ENCODE results near the gene KAT8. TPM values are rescaled to one million over a fixed set of nuclear protein-coding genes. Genes with fewer than 3 reads are reported as not detected.

Gene KAT8
- total RNA-seq, 2 donors from 2014 or later: 86.7 to 97.6 TPM

DNA sequence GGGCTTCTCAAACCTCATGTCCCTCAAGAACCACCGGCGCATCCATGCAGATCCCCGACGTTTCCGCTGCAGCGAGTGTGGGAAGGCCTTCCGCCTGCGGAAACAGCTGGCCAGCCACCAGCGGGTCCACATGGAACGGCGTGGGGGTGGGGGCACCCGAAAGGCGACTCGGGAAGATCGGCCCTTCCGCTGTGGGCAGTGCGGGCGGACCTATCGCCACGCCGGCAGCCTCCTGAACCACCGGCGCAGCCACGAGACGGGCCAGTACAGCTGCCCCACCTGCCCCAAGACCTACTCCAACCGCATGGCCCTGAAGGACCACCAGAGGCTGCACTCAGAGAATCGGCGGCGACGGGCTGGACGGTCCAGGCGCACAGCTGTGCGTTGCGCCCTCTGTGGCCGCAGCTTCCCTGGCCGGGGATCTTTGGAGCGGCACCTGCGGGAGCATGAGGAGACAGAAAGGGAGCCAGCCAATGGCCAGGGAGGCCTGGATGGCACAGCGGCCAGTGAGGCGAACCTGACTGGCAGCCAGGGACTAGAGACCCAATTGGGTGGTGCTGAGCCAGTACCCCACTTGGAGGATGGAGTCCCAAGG lies 37.3 kb upstream of the KAT8 start:
- H3K27me3 Mint-ChIP-seq: no peaks in the 10 kb centered on the region
- no peaks in the 10 kb centered on the region for H3K9me3 ChIP-seq (ENCODE audit: control insufficient read depth, low read length, poor library complexity, severe bottlenecking)
- DNase-seq (no peak), ATAC-seq (no peak)
- no peak overlapping the region for H3K27ac Mint-ChIP-seq
- peaks cover 11% of the 10 kb centered on the region for H3K4me1 Mint-ChIP-seq
- no peaks in the 10 kb centered on the region for H3K36me3 Mint-ChIP-seq (ENCODE audit: low read depth)
- no peak overlapping the region for H3K4me3 Mint-ChIP-seq

DNA sequence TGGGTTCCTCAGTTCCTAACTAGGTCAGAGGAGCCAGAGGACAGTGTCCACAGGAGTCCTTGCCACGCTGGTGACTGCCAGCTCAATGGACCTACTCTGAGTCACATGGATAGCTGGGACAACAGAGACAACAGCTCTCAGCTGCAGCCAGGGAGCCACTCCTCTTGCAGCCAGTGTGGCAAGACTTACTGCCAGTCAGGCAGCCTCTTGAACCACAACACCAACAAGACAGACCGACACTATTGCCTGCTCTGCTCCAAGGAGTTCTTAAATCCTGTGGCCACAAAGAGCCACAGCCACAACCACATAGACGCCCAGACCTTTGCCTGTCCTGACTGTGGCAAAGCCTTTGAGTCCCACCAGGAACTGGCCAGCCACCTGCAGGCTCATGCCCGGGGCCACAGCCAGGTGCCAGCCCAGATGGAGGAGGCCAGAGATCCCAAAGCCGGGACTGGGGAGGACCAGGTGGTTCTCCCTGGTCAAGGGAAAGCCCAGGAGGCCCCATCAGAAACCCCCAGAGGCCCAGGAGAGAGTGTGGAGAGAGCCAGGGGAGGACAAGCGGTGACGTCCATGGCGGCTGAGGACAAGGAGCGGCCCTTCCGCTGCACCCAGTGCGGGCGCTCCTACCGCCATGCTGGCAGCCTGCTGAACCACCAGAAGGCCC lies 36.6 kb upstream of the KAT8 start:
- no peaks in the 10 kb centered on the region for H3K36me3 Mint-ChIP-seq (ENCODE audit: low read depth)
- DNase-seq (no peak), ATAC-seq (no peak)
- peaks cover 11% of the 10 kb centered on the region for H3K4me1 Mint-ChIP-seq
- no peak overlapping the region for H3K4me3 Mint-ChIP-seq
- H3K27me3 Mint-ChIP-seq: no peaks in the 10 kb centered on the region
- no peaks in the 10 kb centered on the region for H3K9me3 ChIP-seq (ENCODE audit: control insufficient read depth, low read length, poor library complexity, severe bottlenecking)
- H3K27ac Mint-ChIP-seq: no peak overlapping the region

DNA sequence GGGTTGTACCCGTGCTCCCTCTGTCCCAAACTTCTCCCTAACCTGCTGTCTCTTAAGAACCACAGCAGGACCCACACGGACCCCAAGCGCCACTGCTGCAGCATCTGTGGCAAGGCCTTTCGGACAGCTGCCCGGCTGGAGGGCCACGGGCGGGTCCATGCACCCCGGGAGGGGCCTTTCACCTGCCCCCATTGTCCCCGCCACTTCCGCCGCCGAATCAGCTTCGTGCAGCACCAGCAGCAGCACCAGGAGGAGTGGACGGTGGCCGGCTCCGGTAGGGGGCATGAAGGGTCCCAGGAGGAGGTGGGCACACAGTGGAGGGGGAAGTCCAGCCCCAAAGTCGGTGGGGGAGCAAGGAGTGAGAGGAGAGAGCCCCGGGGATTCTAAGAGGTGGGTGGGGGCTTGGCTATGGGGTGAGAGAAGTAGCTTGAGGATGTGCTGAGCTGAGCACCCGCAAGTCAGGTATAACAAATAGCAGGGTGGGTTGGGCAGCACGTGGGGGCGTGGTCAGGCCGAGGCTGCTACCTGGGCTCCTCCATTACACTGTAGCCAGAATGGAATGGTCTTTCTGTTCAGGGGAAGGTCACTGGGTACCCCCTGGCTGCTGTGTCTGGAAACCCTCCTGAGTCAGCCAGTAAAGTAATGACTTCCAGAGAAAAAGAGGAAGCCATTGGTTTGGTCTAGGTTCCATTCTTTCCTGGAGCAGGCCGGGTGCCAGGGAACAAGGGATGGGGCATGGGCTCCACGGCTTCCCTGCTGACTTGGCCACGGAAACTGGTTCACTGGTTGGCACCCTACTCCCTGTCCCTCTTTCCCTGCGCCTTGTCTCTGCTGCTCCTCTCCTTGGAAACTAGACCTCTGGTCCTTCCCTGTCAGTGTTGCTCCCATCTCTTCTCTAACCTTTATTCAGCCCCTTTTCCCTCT lies 35.8 kb upstream of the KAT8 start:
- H3K27me3 Mint-ChIP-seq: no peaks in the 10 kb centered on the region
- no peak overlapping the region for H3K4me3 Mint-ChIP-seq
- peak overlapping the region; percentile 45 for H3K27ac Mint-ChIP-seq
- no peak for ATAC-seq
- no peak for DNase-seq
- no peaks in the 10 kb centered on the region for H3K9me3 ChIP-seq (ENCODE audit: control insufficient read depth, low read length, poor library complexity, severe bottlenecking)
- peaks cover 2% of the 10 kb centered on the region for H3K36me3 Mint-ChIP-seq (ENCODE audit: low read depth)
- H3K4me1 Mint-ChIP-seq: peaks cover 11% of the 10 kb centered on the region

DNA sequence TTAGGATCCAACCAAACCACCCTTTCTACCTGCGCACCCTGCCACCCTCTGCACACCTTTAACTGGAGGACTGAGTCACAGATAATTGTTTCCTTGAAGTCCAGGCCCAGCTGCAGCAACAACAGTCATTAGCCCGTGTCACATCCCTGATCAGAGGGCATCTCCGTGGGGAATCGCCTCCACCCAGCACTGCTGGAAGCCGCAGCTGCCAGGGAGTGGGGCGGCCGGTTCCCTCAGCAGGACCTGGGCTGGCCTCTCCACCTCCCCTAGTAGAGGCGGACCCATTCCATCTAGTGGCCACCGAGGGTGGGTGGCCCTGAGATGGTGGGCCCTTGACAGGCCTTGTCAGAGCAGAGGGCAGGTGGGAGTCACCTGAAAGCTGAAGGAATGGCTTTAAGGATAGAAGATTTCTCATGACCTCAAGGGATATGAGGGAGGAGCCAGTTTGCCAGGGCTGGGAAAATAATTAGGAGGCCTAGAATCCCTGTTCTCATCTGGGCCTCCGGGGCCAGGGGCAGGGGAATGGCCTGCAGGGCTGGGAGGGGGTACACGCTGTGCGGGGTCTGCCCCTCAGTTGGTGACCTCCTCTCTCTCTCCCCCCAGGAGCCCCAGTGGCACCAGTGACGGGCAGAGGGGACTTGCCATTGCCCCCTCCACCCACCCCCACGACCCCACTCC lies 35.0 kb upstream of the KAT8 start:
- H3K27ac Mint-ChIP-seq: peak overlapping the region; percentile 45
- H3K4me1 Mint-ChIP-seq: peaks cover 11% of the 10 kb centered on the region
- peaks cover 2% of the 10 kb centered on the region for H3K36me3 Mint-ChIP-seq (ENCODE audit: low read depth)
- no peak overlapping the region for H3K4me3 Mint-ChIP-seq
- DNase-seq (no peak), ATAC-seq (no peak)
- H3K27me3 Mint-ChIP-seq: no peaks in the 10 kb centered on the region
- no peaks in the 10 kb centered on the region for H3K9me3 ChIP-seq (ENCODE audit: control insufficient read depth, low read length, poor library complexity, severe bottlenecking)

DNA sequence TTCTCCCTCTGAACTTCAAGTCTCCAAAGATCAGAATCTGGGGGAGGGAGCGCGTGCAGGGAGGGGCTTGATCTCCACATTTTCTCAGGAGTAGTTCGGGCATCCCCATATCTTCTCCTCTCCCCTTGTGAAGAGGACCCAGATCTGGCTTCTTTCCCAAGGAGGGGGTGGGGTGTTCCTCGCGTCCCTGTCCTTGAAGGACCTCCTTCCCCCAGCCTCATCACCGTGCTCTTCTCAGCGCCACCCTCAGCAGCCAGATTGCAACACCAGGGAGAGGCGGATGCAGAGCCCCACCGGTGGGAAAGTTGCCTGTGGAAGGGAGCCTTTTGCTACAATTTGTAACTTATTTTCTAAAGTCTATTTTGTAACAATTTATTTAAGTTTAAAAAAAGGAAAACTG lies 34.4 kb upstream of the KAT8 start:
- no peaks in the 10 kb centered on the region for H3K9me3 ChIP-seq (ENCODE audit: control insufficient read depth, low read length, poor library complexity, severe bottlenecking)
- DNase-seq: no peak
- H3K4me1 Mint-ChIP-seq: peaks cover 8% of the 10 kb centered on the region
- H3K27me3 Mint-ChIP-seq: no peaks in the 10 kb centered on the region
- no peak overlapping the region for H3K27ac Mint-ChIP-seq
- ATAC-seq: no peak
- peaks cover 2% of the 10 kb centered on the region for H3K36me3 Mint-ChIP-seq (ENCODE audit: low read depth)
- no peak overlapping the region for H3K4me3 Mint-ChIP-seq

DNA sequence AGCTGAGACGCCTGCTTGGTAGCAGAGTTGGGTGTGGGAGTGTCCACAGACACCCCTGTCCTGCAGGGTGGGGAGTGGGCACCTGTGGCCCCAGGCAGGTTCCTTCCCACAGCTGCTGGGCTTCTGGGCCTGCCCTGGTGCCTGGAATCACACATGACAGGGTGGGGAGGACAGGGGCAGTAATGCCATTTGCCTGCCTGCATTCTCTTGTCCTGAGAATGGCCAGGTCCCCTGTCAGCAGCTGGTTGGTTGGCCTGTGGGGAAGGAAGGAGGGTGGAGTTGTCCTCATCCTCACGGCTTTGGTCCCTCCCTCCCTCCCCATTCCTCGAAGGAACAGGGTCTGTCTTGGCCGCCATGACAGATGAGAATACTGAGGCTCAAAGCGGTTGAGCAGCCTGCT lies 33.9 kb upstream of the KAT8 start:
- ATAC-seq (no peak), DNase-seq (no peak)
- peaks cover 2% of the 10 kb centered on the region for H3K36me3 Mint-ChIP-seq (ENCODE audit: low read depth)
- no peaks in the 10 kb centered on the region for H3K9me3 ChIP-seq (ENCODE audit: control insufficient read depth, low read length, poor library complexity, severe bottlenecking)
- no peaks in the 10 kb centered on the region for H3K27me3 Mint-ChIP-seq
- peaks cover 8% of the 10 kb centered on the region for H3K4me1 Mint-ChIP-seq
- no peak overlapping the region for H3K4me3 Mint-ChIP-seq
- no peak overlapping the region for H3K27ac Mint-ChIP-seq

DNA sequence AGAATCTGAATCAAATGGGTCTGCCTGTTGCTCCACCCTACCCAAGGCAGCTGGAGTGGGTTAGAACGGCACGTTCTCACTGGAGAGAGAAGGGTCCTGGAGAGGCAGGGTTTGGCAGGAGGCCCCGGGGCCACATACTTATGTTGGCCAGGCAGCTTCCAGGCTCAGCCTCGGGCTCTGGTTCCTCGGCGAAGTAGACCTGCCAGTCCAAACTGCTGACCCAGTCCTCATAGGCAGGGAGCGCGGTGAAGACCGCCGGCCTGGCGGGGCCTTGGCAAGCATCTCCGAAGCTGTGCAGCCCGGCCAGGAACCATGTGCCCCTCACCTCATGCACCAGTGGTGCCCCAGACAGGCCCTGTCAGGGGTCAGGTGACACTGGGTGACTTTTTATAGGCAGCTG lies 33.5 kb upstream of the KAT8 start:
- Mint-ChIP-seq H3K27me3 (no peaks in the 10 kb centered on the region), H3K36me3 (ENCODE audit: low read depth) (peaks cover 2% of the 10 kb centered on the region), H3K27ac (no peak overlapping the region), H3K4me1 (peaks cover 8% of the 10 kb centered on the region), H3K4me3 (no peak overlapping the region)
- ATAC-seq (no peak), DNase-seq (no peak)
- H3K9me3 ChIP-seq (ENCODE audit: control insufficient read depth, low read length, poor library complexity, severe bottlenecking): no peaks in the 10 kb centered on the region

DNA sequence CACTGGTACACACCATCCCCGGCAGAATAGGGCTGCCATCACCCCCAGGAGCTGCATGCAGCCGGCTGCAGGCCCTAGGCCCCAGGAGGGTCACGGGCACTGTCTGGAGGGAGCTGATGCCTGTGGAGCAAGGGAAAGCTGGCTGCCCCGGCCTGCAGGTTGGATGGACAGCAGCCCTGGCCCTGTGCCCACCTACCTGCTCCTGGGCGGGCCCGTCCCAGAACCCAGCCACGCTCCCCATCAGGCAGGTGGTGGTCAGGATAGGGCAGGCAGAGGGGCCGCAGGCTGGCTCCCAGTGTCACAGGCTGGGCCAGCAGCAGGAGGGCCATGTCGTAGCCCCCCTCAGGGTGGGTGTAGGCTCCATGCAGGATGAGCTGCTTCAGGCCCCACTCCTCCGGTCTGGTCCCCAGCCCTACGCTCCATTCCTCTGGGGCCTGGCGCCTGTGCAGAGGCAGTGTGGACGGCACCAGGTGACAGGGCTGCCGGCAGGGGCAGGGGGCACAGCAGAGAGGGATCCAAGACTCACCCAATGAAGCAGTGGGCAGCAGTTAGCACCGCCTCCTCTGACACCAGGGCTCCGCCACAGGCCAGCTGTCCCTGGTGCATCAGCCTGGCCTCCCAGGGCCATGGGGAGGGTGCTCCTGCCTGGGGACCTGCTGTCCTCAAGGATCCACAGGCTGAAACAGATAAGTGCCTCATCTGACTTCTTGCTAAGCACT lies 32.7 kb upstream of the KAT8 start:
- ATAC-seq: no peak
- peaks cover 8% of the 10 kb centered on the region for H3K4me1 Mint-ChIP-seq
- H3K27ac Mint-ChIP-seq: no peak overlapping the region
- H3K9me3 ChIP-seq (ENCODE audit: control insufficient read depth, low read length, poor library complexity, severe bottlenecking): no peaks in the 10 kb centered on the region
- H3K4me3 Mint-ChIP-seq: no peak overlapping the region
- H3K36me3 Mint-ChIP-seq (ENCODE audit: low read depth): peaks cover 2% of the 10 kb centered on the region
- no peaks in the 10 kb centered on the region for H3K27me3 Mint-ChIP-seq
- no peak for DNase-seq

DNA sequence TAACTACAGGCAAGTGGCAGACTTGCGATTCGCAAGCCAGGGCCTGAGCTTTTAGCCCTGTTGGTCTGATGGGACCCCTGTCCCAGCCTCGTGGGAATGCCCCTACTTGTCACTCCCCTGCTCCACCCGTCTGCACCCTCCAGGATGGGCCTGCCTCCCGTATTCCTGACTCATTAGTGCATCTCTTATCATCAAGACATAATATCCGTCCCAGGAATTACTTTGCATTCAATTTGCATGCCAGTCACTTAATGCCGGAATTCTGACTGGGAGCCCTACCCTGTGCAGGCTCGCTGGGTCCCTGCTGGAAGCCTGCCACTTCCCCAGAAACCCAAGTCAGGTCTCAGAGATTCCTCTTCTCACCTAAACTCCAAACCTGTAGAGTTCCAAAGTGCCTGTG lies 32.1 kb upstream of the KAT8 start:
- Mint-ChIP-seq H3K27ac (no peak overlapping the region), H3K27me3 (no peaks in the 10 kb centered on the region), H3K4me3 (no peak overlapping the region), H3K4me1 (peaks cover 8% of the 10 kb centered on the region), H3K36me3 (ENCODE audit: low read depth) (peaks cover 2% of the 10 kb centered on the region)
- DNase-seq: no peak
- no peak for ATAC-seq
- H3K9me3 ChIP-seq (ENCODE audit: control insufficient read depth, low read length, poor library complexity, severe bottlenecking): no peaks in the 10 kb centered on the region

DNA sequence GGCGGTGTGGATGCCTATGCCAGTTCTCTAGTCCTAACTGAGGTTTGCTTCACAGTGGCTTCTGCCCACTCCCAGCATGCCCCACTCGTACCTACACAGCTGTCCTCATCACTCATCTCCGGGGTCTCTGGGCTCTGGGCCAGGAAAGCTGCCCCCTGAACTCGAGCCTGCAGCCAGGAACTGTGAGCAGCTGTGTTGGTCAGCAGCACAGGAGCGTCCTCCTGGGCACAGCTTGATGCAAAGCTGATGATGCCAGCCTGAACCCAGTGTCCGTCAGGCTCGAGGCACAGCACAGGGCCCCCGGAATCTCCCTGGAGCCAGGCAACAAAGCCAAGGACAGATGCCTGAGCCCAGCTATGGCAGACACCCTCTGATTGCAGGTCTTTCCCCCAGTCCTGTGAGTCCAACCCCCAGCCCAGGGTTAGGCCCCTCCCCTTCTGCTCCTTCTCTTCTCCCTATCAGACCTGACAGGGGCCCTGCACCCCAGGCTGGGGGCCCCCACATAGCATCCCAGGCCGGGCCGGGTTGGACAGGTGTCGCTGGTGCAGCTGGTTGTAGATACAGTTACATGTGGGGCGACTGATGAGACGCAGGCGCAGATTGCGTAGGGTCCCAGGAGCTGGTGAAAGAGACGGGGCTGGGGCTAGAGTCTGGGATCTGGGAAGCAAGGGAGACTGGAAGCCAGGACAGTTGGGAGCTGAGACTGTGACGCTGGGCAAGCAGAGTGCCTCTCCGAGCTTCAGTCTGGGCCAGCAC lies 31.4 kb upstream of the KAT8 start:
- Mint-ChIP-seq H3K27me3 (no peaks in the 10 kb centered on the region), H3K4me3 (no peak overlapping the region), H3K4me1 (peaks cover 8% of the 10 kb centered on the region), H3K27ac (no peak overlapping the region), H3K36me3 (ENCODE audit: low read depth) (peaks cover 2% of the 10 kb centered on the region)
- no peaks in the 10 kb centered on the region for H3K9me3 ChIP-seq (ENCODE audit: control insufficient read depth, low read length, poor library complexity, severe bottlenecking)
- ATAC-seq (no peak), DNase-seq (no peak)

DNA sequence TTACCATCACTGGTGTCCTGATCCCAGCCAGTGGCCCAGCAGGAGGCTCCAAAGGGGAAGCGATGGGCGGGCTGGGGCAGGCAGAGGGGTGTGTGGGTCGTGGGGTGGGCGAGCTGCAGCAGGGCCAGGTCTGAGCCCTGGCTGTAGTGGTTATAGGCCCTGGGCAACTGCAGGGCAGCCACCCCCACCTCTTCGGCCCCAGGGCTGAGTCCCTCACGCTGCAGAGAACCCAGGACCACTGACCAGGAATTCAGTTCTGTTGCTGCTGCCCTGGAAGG lies 30.9 kb upstream of the KAT8 start:
- ATAC-seq (no peak), DNase-seq (no peak)
- no peaks in the 10 kb centered on the region for H3K9me3 ChIP-seq (ENCODE audit: control insufficient read depth, low read length, poor library complexity, severe bottlenecking)
- H3K27me3 Mint-ChIP-seq: no peaks in the 10 kb centered on the region
- no peak overlapping the region for H3K27ac Mint-ChIP-seq
- peaks cover 8% of the 10 kb centered on the region for H3K4me1 Mint-ChIP-seq
- H3K36me3 Mint-ChIP-seq (ENCODE audit: low read depth): peaks cover 2% of the 10 kb centered on the region
- H3K4me3 Mint-ChIP-seq: no peak overlapping the region

DNA sequence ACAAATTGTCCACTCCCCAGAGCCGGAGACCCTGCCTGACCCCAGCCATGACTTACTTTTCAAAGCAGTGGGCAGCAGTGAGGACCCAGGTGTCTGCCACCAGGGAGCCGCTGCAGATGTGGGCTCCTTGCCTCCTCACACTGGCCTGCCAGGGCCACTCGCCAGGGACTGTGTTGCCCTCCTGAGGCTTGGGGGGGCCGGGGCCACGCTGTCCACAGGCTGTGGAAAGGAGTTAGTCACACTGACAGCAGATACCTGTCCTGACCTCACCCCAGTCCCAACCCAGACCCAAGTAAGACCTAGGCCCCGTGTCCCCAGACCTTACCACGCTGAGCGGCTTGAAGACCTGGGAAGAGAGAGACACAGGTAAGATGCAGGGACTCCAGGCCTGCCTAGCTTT lies 30.0 kb upstream of the KAT8 start:
- Mint-ChIP-seq H3K27ac (no peak overlapping the region), H3K27me3 (no peaks in the 10 kb centered on the region), H3K4me3 (no peak overlapping the region), H3K36me3 (ENCODE audit: low read depth) (peaks cover 2% of the 10 kb centered on the region), H3K4me1 (peaks cover 3% of the 10 kb centered on the region)
- ATAC-seq (no peak), DNase-seq (no peak)
- H3K9me3 ChIP-seq (ENCODE audit: control insufficient read depth, low read length, poor library complexity, severe bottlenecking): no peaks in the 10 kb centered on the region
